ENCODE data around the gene STRN3. TPM values are rescaled to one million over a fixed set of nuclear protein-coding genes. Genes with fewer than 3 reads are reported as not detected.

The STRN3 gene
- total RNA-seq, 4 donors from 2014 or later = 28.3 to 48.8 (median 38.1) TPM

GRCh38 chr14:30889244-30889594 lies 137.0 kb downstream of the STRN3 start:
- intact Hi-C loops (cut with DNase I; ENCODE audit: low total_unique reads) = no loop called here
- DNase-seq (ENCODE audit: low spot score in 2 of 2) = no peak
- 72 to 75% methylated on average over 4 of the region's 4 CpGs for WGBS, 2 donors
- H3K4me3 ChIP-seq (ENCODE audit: low read depth, poor library complexity, severe bottlenecking) = no peak overlapping the region
- TF ChIP-seq POLR2A (IDR thresholded peaks at IDR 0.05) (no peak), CTCF (IDR thresholded peaks at IDR 0.05) (no peak)

GRCh38 chr14:30888480-30889243 lies 137.5 kb downstream of the STRN3 start:
- intact Hi-C loops (cut with DNase I; ENCODE audit: low total_unique reads) = no loop called here
- WGBS, 2 donors = 93 to 95% methylated on average over 5 of the region's 5 CpGs
- no peak for TF ChIP-seq POLR2A (IDR thresholded peaks at IDR 0.05)
- no peak for TF ChIP-seq CTCF (IDR thresholded peaks at IDR 0.05)
- no peak overlapping the region for H3K4me3 ChIP-seq (ENCODE audit: low read depth, poor library complexity, severe bottlenecking)
- no peak for DNase-seq (ENCODE audit: low spot score in 2 of 2)

- 88 to 95% methylated on average over 7 of the region's 7 CpGs for WGBS, 2 donors
- TF ChIP-seq CTCF (IDR thresholded peaks at IDR 0.05) = no peak
- TF ChIP-seq POLR2A (IDR thresholded peaks at IDR 0.05) = no peak
- DNase-seq (ENCODE audit: low spot score in 2 of 2) = no peak
- intact Hi-C loops (cut with DNase I; ENCODE audit: low total_unique reads) = no loop called here
- H3K4me3 ChIP-seq (ENCODE audit: low read depth, poor library complexity, severe bottlenecking) = no peak overlapping the region
Measured at GRCh38 chr14:30885840-30886740, 140.1 kb downstream of the STRN3 start.

- intact Hi-C loops (cut with DNase I; ENCODE audit: low total_unique reads) = no loop called here
- no peak for DNase-seq (ENCODE audit: low spot score in 2 of 2)
- 85 to 89% methylated on average over 3 of the region's 3 CpGs for WGBS, 2 donors
- H3K4me3 ChIP-seq (ENCODE audit: low read depth, poor library complexity, severe bottlenecking) = no peak overlapping the region
- TF ChIP-seq POLR2A (IDR thresholded peaks at IDR 0.05) = no peak
- TF ChIP-seq CTCF (IDR thresholded peaks at IDR 0.05) = no peak
Measured at GRCh38 chr14:30884901-30885300, 141.3 kb downstream of the STRN3 start.

- intact Hi-C loops (cut with DNase I; ENCODE audit: low total_unique reads) = no loop called here
- no peak for DNase-seq (ENCODE audit: low spot score in 2 of 2)
- WGBS, 2 donors = 89 to 90% methylated on average over 6 of the region's 6 CpGs
Measured at GRCh38 chr14:30883508-30884294, 142.5 kb downstream of the STRN3 start.

More at GRCh38 chr14:30883508-30884294, 142.5 kb downstream of the STRN3 start:
- TF ChIP-seq POLR2A (IDR thresholded peaks at IDR 0.05) (no peak), CTCF (IDR thresholded peaks at IDR 0.05) (no peak)
- H3K4me3 ChIP-seq (ENCODE audit: low read depth, poor library complexity, severe bottlenecking) = no peak overlapping the region
